Stomach smooth muscle (tissue), 2 donors: ENCODE data around the gene HACL1.

Experiments
- H3K27ac ChIP-seq: one replicate; pipeline ENCODE4 v1.7.0; 2013; ENCODE audit warnings: mild to moderate bottlenecking, low read length, inconsistent platforms
- H3K27me3 ChIP-seq, 2 donors: one replicate each; pipeline ENCODE4 v1.7.0; 2013; ENCODE audit warnings: low read length in 2 of 2; ENCODE audit not compliant: insufficient read depth in 2 of 2, control insufficient read depth in 1 of 2
- H3K36me3 ChIP-seq, 2 donors: one replicate each; pipeline ENCODE4 v1.7.0; 2013; ENCODE audit warnings: low read length in 2 of 2; ENCODE audit not compliant: control insufficient read depth in 2 of 2, insufficient read depth in 2 of 2
- H3K4me1 ChIP-seq: one replicate; pipeline ENCODE4 v1.7.0; 2013; ENCODE audit warnings: low read length; ENCODE audit not compliant: control insufficient read depth, insufficient read depth
- H3K4me3 ChIP-seq, 2 donors: one replicate each; pipeline ENCODE4 v1.7.0; 2013; ENCODE audit warnings: low read length in 2 of 2
- H3K9ac ChIP-seq, 2 donors: one replicate each; pipeline ENCODE4 v1.7.0; 2013; ENCODE audit warnings: low read length in 2 of 2, mild to moderate bottlenecking in 1 of 2
- H3K9me3 ChIP-seq, 2 donors: one replicate each; pipeline ENCODE4 v1.7.0; 2013; ENCODE audit warnings: low read length in 2 of 2; ENCODE audit not compliant: control insufficient read depth in 2 of 2
- donor health status: healthy.
- donor health status: Pancreatic carcinoma.

The HACL1 gene

GRCh38 chr3:15512166-15512565, 89.2 kb downstream of the HACL1 start:
- Histone ChIP-seq H3K4me1 (peaks cover 17% of the 10 kb centered on the region), H3K27me3 (no peaks in the 10 kb centered on the region), H3K9me3 (no peaks in the 10 kb centered on the region), H3K36me3 (no peaks in the 10 kb centered on the region), H3K4me3 (peak overlapping the region in 1 of 2 donors; percentile 22), H3K9ac (no peak overlapping the region), H3K27ac (no peak overlapping the region)

GRCh38 chr3:15511156-15511555, 90.2 kb downstream of the HACL1 start:
- Histone ChIP-seq H3K36me3 (no peaks in the 10 kb centered on the region), H3K27ac (no peak overlapping the region), H3K4me1 (peaks cover 17% of the 10 kb centered on the region), H3K4me3 (no peak overlapping the region), H3K27me3 (no peaks in the 10 kb centered on the region), H3K9me3 (no peaks in the 10 kb centered on the region), H3K9ac (no peak overlapping the region)
